C4-2B (cell line): ENCODE results near the gene NFE2L2.
"Not testable (repeated sequence)": the region's sequence is repeated elsewhere in the genome, so short reads cannot be mapped to it uniquely, and the experiment has no call there.

Experiments used
- H3K27ac ChIP-seq: fragments of 450-650 bp; 2 replicates; pipeline ENCODE4 v1.5.1; 2017
- ZFX ChIP-seq: fragments of 450-650 bp; IDR thresholded peaks from 2 replicates; pipeline ENCODE4 v1.6.1; 2017
- TF ChIP-seq, protein P1 (sequence below): fragments of 450-650 bp; conservative IDR thresholded peaks from 2 replicates; pipeline ENCODE4 v1.5.1; 2017; ENCODE audit warnings: mild to moderate bottlenecking

The NFE2L2 gene

DNA sequence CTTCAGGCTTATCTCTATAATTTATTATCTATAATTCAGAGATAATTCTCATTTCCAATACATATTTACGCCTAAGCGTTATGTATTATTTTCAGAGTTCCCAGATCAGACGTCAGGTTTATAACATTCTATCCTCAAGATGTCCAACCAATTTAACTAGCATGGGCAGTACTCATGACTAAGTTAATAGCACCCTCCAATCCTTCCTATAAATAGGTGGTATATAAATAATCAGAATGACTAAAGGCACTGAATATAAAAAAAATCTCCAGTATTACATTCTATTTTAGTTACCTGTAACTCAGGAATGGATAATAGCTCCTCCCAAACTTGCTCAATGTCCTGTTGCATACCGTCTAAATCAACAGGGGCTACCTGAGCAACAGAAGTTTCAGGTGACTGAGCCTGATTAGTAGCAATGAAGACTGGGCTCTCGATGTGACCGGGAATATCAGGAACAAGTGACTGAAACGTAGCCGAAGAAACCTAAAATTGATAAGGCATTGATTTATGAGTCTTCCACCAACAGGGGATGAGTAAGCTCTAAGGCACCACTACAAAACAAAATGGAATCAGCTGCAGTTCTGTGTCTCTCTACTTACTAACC is 32.3 kb downstream of the NFE2L2 start:
- no peak overlapping the region for H3K27ac ChIP-seq
- TF ChIP-seq, protein P1, sequence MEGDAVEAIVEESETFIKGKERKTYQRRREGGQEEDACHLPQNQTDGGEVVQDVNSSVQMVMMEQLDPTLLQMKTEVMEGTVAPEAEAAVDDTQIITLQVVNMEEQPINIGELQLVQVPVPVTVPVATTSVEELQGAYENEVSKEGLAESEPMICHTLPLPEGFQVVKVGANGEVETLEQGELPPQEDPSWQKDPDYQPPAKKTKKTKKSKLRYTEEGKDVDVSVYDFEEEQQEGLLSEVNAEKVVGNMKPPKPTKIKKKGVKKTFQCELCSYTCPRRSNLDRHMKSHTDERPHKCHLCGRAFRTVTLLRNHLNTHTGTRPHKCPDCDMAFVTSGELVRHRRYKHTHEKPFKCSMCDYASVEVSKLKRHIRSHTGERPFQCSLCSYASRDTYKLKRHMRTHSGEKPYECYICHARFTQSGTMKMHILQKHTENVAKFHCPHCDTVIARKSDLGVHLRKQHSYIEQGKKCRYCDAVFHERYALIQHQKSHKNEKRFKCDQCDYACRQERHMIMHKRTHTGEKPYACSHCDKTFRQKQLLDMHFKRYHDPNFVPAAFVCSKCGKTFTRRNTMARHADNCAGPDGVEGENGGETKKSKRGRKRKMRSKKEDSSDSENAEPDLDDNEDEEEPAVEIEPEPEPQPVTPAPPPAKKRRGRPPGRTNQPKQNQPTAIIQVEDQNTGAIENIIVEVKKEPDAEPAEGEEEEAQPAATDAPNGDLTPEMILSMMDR: no peak
- TF ChIP-seq ZFX: no peak

DNA sequence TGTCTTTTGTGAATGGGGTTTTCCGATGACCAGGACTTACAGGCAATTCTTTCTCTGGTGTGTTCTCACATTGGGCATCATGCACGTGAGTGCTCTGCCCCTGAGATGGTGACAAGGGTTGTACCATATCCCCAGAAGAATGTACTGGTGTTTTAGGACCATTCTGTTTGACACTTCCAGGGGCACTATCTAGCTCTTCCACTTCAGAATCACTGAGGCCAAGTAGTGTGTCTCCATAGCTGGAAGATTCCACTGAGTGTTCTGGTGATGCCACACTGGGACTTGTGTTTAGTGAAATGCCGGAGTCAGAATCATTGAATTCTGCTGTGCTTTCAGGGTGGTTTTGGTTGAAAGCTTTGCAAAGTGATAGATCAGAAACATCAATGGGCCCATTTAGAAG is 33.3 kb downstream of the NFE2L2 start:
- TF ChIP-seq, protein P1: no peak
- no peak for TF ChIP-seq ZFX

GRCh38 chr2:177229442-177230242 is 34.9 kb downstream of the NFE2L2 start:
- TF ChIP-seq ZFX: no peak
- TF ChIP-seq, protein P1: no peak
- H3K27ac ChIP-seq: no peak overlapping the region

More for the DNA sequence above, 33.3 kb downstream of the NFE2L2 start:
- H3K27ac ChIP-seq: no peak overlapping the region

DNA sequence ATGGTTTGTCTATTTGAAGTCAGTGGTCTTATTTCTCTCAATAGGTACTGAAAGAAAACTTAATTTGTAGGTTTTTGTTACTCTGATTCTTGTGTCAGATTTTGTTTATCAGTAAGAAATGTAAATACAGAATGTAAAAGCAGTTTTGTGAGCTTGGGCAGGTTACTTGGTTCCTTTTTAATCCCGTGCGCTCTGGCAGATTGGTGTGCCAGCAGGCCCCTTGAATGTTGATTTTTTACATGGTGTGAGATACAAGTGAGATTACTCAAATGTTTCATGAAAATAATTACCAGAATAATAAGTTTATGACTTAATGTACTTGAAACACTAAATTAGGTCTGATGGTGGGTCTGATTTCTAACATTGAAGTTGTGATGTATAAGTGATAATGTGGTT is 38.6 kb downstream of the NFE2L2 start:
- TF ChIP-seq ZFX: no peak
- H3K27ac ChIP-seq: no peak overlapping the region

DNA sequence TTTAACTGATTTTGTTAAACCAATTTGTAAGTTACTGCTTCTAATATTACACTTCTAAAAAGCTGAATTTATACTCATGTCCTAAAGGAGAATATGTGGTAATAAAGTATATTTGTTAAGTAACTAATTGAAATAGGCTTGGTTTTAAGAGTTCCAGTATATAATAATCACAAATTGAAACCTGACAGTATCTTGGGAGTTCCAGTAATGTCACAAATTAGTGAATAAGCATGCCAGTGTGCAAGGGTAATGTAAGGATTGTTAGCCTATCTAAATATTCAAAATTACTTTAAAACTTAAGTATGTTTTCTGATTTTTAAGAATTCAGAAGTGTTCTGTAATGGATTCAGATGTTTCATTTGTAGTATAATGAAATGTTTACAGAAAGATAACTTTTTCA is 41.1 kb downstream of the NFE2L2 start:
- H3K27ac ChIP-seq: not testable (repeated sequence)

DNA sequence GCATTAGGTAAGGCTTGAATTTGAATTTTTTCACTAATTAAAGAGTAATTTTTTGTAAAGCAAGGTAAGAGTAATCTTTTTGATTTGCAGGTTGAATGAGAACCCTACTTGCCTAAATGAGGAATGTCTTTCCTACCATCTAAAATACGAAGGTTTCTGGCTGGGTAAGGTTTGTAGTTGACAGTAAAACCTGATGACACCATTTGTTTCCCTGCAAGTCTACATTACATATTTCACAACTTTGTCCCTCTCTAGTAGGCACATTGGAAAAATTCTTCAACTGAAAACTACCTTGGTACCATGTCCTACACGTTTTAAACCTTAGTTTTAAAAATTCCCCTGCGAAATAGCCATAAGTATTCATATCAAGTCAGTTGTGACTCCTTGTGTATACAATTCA is 42.6 kb downstream of the NFE2L2 start:
- no peak overlapping the region for H3K27ac ChIP-seq
- TF ChIP-seq ZFX: no peak
- TF ChIP-seq, protein P1: no peak

GRCh38 chr2:177221534-177221933 is 43.0 kb downstream of the NFE2L2 start:
- H3K27ac ChIP-seq: no peak overlapping the region
- TF ChIP-seq, protein P1: no peak

- not testable (repeated sequence) for H3K27ac ChIP-seq
Measured at GRCh38 chr2:177219787-177220186, 44.7 kb downstream of the NFE2L2 start.

DNA sequence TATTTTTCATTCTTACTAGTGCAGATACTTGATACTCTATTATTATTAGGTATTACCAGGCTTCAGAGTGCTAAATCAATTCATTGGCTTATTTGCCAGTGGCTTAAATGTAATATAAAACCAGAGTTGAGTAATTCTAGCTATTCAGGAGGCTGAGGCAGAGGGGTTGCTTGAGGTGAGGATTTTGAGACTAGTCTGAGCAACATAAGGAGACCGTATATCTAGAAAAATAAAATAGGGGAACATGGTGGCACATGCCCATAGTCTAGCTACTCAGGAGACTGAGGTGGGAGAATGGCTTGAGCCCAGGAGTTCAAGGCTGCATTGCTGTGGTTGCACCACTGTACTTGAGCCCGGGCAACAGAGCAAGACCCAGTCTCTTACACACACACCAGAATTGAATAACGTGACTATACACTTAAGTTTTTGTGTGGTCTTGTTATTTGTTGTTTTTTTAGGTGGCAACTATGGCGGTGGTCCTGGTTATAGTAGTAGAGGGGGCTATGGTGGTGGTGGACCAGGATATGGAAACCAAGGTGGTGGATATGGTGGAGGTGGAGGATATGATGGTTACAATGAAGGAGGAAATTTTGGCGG is 47.2 kb downstream of the NFE2L2 start:
- TF ChIP-seq, protein P1: no peak
- TF ChIP-seq ZFX: no peak
- no peak overlapping the region for H3K27ac ChIP-seq
